ENCODE measurements around the gene METTL6. TPM values are rescaled to one million over a fixed set of nuclear protein-coding genes. Genes with fewer than 3 reads are reported as not detected.
A peak's percentile ranks its signal among the peaks of the same experiment; 100 is the strongest.

The METTL6 gene
- total RNA-seq, 3 donors from 2014 or later (not counting 1 experiment from before 2014, with no cell fraction given) = 9.8 to 13.3 (median 11.8) TPM

DNA sequence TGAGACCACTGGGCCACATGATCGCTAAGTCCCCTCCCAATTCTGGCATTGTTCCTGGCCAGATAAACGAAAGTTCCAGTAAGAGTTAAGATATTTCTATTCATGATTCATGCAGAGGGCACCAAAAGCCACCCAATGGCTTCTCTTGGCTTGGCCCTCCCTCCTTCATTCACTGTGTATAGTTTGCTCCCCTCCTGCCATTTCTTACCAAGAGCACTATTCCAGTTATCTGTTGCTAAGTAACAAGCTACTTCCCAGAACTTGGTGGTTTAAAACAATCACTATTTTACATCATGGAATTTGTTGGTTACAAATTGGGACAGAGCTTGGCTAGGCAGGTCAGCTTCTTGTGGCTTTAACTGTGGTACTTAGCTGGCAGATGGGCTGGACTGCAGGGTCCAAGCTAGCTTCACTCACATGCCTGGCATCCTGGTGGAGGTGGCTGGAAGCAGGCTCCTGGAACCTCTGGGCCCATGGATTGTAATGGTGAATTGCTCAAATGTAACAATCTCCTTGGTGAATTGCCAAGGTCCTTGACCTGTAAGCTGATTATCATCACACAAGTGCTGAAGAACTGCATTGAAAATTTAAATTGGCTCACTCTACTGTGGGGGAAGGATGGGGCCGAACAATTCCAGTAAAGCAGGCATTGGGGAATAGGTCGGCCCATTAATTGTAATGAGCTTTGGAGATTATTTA lies 16.6 kb upstream of the METTL6 start:
- DNase-seq (no peak), ATAC-seq (no peak)
- Histone ChIP-seq H3K9me3 (ENCODE audit: control insufficient read depth, insufficient read depth, low read length) (no peaks in the 10 kb centered on the region), H3K4me3 (ENCODE audit: low read length) (no peak overlapping the region), H3K4me1 (ENCODE audit: control insufficient read depth, insufficient read depth, low read length) (peaks cover 20% of the 10 kb centered on the region), H3K27me3 (ENCODE audit: control insufficient read depth, insufficient read depth, low read length) (no peaks in the 10 kb centered on the region), H3K27ac (ENCODE audit: low read length) (no peak overlapping the region), H3K36me3 (ENCODE audit: control insufficient read depth, insufficient read depth, low read length) (peaks cover 56% of the 10 kb centered on the region)
- intact Hi-C loops (cut with micrococcal nuclease) = loop anchor here (5.0 kb wide), 1 partner anchor 113 kb away; no protein-coding TSS in a partner anchor
- Mint-ChIP-seq H3K4me3 (no peak overlapping the region), H3K27ac (peak overlapping the region in 1 of 2 donors; percentile 23), H3K4me1 (peaks cover 32% of the 10 kb centered on the region in 2 donors), H3K9me3 (no peaks in the 10 kb centered on the region), H3K36me3 (peaks cover 6% of the 10 kb centered on the region), H3K27me3 (ENCODE audit: low read depth in 2 of 2) (no peaks in the 10 kb centered on the region)
- TF ChIP-seq, protein P1, sequence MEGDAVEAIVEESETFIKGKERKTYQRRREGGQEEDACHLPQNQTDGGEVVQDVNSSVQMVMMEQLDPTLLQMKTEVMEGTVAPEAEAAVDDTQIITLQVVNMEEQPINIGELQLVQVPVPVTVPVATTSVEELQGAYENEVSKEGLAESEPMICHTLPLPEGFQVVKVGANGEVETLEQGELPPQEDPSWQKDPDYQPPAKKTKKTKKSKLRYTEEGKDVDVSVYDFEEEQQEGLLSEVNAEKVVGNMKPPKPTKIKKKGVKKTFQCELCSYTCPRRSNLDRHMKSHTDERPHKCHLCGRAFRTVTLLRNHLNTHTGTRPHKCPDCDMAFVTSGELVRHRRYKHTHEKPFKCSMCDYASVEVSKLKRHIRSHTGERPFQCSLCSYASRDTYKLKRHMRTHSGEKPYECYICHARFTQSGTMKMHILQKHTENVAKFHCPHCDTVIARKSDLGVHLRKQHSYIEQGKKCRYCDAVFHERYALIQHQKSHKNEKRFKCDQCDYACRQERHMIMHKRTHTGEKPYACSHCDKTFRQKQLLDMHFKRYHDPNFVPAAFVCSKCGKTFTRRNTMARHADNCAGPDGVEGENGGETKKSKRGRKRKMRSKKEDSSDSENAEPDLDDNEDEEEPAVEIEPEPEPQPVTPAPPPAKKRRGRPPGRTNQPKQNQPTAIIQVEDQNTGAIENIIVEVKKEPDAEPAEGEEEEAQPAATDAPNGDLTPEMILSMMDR (IDR thresholded peaks at IDR 0.05) = no peak
- 94% methylated on average over 4 of the region's 4 CpGs for WGBS (ENCODE audit: insufficient coverage)

DNA sequence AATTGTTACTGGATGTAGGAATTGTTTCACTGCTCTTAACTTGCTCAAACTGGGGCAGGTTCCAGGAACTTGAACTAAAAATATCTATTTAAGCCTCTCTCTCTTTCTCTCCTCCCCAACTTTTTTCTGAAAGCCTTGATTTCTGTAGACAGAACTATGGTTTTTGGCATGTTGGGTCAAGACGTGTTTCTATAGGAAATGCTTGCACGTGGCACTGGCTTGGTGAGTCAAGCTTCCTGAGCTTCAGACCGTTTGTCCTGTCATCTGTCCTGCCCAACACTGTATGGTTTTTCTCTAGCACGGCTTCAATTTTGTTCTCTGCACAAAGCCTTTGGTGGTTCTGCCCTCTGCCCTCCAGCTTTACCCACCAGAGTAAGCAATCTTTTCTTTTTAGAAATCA lies 13.5 kb upstream of the METTL6 start:
- WGBS (ENCODE audit: insufficient coverage) = 17% methylated on average over 4 of the region's 4 CpGs
- Mint-ChIP-seq H3K27ac (peak overlapping the region; percentile 76 to 82), H3K27me3 (ENCODE audit: low read depth in 2 of 2) (no peaks in the 10 kb centered on the region), H3K36me3 (peaks cover 12% of the 10 kb centered on the region), H3K4me1 (peaks cover 38 to 39% of the 10 kb centered on the region in 2 donors), H3K4me3 (peak overlapping the region; percentile 7), H3K9me3 (no peaks in the 10 kb centered on the region)
- Histone ChIP-seq H3K4me3 (ENCODE audit: low read length) (no peak overlapping the region), H3K9me3 (ENCODE audit: control insufficient read depth, insufficient read depth, low read length) (no peaks in the 10 kb centered on the region), H3K4me1 (ENCODE audit: control insufficient read depth, insufficient read depth, low read length) (peaks cover 20% of the 10 kb centered on the region), H3K27ac (ENCODE audit: low read length) (peak overlapping the region; percentile 19), H3K27me3 (ENCODE audit: control insufficient read depth, insufficient read depth, low read length) (no peaks in the 10 kb centered on the region), H3K36me3 (ENCODE audit: control insufficient read depth, insufficient read depth, low read length) (peaks cover 79% of the 10 kb centered on the region)
- TF ChIP-seq, protein P1 (IDR thresholded peaks at IDR 0.05) = no peak
- peak; percentile 49 to 69 (median 61) for ATAC-seq
- intact Hi-C loops (cut with micrococcal nuclease) = loop anchor here (5.0 kb wide), 1 partner anchor 116 kb away; no protein-coding TSS in a partner anchor
- DNase-seq = no peak

DNA sequence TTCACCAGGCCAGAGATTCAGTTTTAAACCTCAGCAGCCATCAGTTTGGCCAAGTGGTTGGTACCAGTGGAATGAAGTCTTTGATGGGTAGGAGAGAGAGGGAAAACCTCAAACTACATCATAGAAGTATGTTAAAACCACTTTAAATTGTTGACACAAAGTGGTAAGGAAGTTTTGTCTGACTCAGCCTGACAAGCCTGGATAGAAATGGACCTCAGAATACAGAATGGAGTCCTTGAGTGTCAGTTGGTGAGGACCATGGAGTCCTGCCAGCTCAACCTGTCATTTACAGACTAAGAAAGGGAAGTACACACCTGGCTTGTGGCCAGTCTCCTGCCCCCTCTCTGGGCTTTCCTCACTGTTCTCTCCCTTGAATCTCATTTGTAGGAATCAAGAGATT lies 12.1 kb upstream of the METTL6 start:
- H3K4me1 Mint-ChIP-seq = peaks cover 38 to 39% of the 10 kb centered on the region in 2 donors

More for the DNA sequence above, 12.1 kb upstream of the METTL6 start:
- no peaks in the 10 kb centered on the region for H3K27me3 Mint-ChIP-seq (ENCODE audit: low read depth in 2 of 2)
- H3K36me3 ChIP-seq (ENCODE audit: control insufficient read depth, insufficient read depth, low read length) = peaks cover 89% of the 10 kb centered on the region
- no peak overlapping the region for H3K4me3 ChIP-seq (ENCODE audit: low read length)
- peak overlapping the region; percentile 9 for H3K27ac ChIP-seq (ENCODE audit: low read length)
- peaks cover 13% of the 10 kb centered on the region for H3K36me3 Mint-ChIP-seq
- TF ChIP-seq, protein P1 (IDR thresholded peaks at IDR 0.05) = no peak
- H3K9me3 Mint-ChIP-seq = no peaks in the 10 kb centered on the region
- H3K27ac Mint-ChIP-seq = peak overlapping the region; percentile 76 to 82
- no peaks in the 10 kb centered on the region for H3K9me3 ChIP-seq (ENCODE audit: control insufficient read depth, insufficient read depth, low read length)
- H3K4me1 ChIP-seq (ENCODE audit: control insufficient read depth, insufficient read depth, low read length) = peaks cover 20% of the 10 kb centered on the region
- H3K27me3 ChIP-seq (ENCODE audit: control insufficient read depth, insufficient read depth, low read length) = no peaks in the 10 kb centered on the region
- ATAC-seq (peak in 2 of 3 donors; percentile 48 to 49), DNase-seq (no peak)
- intact Hi-C loops (cut with micrococcal nuclease) = no loop called here
- H3K4me3 Mint-ChIP-seq = no peak overlapping the region
